HG03342 (cell line): ENCODE data around the gene FCF1.

Experiments used
- ATAC-seq: cut with Tn5 transposase; IDR thresholded peaks from one replicate; pipeline ENCODE4 v1.9.1; 2021; ENCODE audit warnings: mild to moderate bottlenecking, moderate library complexity; ENCODE audit not compliant: unreplicated experiment

FCF1 gene, protein sequence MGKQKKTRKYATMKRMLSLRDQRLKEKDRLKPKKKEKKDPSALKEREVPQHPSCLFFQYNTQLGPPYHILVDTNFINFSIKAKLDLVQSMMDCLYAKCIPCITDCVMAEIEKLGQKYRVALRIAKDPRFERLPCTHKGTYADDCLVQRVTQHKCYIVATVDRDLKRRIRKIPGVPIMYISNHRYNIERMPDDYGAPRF

DNA sequence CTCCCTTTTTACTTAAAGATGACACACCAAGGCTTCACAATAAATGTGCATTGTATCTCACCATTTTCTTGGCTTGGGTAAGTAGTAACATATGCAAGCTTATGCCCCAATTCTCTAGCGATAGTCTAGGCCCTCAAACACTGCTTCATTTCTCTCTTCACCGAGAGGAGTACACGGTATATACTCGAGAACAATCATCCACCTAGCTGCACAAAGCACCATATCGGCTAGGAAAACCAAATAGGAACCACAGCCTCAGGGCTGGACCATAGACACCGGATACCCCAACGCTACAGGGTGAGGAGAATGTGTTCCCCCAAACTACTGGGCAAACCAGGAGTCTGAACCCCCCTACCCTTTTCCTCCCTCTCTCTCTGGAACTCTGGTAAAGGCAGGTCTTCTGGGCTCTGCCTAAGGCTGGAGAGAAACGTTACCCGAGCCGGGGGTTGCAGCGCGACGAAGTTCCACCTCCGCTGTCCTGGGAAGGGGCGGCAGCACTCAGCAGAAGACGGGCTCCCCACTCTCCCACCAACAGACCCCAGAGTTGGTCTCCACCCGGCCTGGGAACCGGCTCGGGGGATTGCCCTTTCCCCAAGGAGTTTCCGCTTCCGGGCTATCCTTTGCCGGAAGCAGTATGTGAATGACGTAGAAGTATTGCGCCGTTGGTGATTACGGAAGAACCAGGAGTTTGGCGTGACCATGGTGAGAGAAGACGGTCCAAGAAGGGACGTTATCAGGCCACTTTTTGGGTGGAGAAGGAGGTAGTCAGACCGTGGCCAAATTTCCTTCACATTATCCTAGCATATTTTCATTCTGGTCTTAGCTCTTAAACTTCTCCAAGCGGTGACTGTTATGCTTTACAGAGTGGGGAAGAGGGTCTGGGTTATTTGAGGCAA lies at the start of gene FCF1, which contains the start of gene AREL1:
Gene FCF1 (plus strand): TSS at position 646 of the 896 bp plus-strand sequence. CDS start 54 bp downstream, at position 700.
Gene AREL1 (minus strand): TSS at position 582 of the 896 bp plus-strand sequence. CDS start 27,465 bp downstream, outside the sequence.
- peak; percentile 95 for ATAC-seq

DNA sequence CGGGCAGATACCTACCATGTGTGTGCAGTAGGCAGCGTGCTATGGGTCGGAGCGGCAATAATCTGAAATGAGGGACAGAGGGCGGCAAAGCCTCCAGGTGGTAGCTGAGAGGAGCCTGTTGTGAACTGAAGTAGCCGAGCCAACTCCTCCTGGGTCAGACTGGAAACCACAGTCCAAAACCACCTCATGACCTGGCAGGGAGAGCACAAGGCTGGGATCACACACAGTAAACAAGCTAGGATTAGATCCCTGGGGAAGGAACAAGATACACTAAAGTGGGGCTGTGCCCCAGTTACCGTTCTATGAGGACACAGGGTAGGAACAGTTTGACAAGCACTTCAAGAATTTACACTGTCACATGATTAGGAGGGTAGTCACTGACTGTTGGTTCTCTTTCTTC lies 49.1 kb upstream of the FCF1 start:
- no peak for ATAC-seq

DNA sequence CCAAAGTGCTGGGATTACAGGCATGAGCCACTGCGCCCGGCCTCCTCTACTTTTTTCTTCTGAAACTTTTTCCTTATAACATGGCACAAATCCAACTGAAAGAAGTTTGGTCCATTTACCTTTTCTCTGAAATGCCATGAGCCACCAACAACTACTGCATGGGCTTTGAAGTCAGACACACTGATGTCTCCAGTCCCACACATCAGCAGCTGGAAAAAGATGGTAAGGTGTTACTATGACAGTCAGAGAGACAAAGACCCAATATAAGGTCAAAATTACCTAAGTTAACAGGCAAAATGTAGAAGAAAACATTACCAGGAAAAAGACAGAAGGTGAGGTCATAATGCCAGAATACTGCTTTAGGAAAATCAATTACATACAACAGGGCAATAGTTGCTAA lies 48.2 kb upstream of the FCF1 start:
- no peak for ATAC-seq

DNA sequence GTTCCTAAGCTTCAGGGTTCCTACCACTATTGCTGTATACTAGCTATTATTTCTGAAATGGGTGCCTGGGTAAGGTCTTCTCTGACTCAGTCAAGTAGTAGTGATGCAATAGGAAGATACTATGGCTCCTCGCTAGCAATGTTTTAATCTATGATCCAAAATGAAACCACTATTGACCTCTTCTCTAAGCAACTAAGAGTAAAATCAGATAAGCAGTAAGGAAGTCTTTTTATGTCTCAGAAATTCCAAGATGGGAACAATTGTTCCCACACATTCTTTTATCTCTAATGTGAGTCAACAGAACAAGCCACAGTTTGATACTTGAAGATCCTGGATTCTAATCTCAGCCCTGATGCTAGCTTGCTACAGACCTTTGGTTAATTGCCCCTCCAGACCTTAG lies 45.2 kb upstream of the FCF1 start:
- ATAC-seq = no peak

DNA sequence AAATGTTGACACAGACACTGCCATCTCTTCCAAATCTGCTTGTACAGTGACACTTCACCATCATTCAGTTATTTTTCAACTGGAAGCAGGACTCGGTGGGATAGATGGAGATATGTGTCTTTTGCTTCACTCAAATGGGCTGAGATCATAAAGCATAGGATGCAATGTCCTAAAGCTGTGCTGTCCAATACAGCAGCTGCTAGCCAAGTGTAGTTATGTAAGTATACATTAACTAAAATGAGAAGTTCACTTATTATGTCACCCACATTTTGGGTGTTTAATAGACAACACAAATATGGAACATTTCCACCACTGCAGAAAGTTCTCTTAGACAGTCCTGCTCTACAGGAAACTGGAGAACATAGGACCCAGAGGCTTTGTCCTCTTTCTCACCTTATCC lies 43.7 kb upstream of the FCF1 start:
- no peak for ATAC-seq

DNA sequence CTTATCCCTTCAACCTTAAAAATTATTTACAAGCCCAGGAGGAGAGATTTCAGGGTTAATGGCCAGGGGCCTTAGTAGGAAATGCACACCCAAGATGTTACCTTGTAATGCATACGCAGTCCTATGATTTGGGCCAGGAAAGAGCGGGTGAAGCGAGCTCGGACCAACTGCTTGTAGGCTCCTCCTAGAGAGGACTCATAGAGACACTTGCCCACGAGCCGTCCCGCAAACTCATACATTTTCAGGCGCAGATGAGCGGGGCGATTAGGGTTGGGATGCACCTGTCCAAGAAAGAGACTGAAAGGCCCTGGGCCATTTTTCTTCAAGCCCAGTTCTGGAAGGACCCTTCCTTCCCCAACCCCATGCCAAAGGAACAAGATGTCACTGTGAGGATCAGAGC lies 43.1 kb upstream of the FCF1 start:
- ATAC-seq = no peak

DNA sequence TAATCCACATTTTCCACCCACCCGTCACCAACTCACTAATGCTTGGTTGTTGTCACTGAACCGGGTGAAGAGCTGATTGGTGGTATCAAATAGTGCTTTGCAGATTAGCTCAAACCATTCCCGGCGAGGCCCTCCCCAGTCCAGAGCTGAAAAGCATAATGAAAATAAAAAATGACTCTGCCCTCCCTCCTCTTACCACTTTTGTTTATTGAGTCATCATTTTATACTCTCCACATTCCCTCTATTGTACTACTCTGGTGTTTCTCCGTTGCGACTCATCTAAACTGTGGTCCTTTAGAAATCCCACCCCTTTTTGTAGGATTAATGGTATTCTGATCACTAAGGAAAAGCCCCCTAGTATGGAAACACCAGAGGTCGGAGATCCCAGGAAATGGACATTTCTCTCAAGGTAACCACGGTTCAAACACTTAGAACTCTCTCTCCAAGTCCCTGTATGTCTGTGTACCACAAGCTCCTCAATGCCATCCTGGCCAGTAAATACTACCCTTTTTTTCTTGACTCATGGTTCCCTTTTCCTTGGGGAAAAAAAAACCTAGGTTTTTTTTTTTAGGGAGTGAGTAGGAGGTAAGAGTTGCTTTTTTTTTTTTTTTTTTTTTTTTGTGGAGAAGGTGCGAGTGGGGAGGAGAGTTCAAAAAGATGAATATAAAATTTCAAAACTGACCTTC lies 42.1 kb upstream of the FCF1 start:
- ATAC-seq = no peak

DNA sequence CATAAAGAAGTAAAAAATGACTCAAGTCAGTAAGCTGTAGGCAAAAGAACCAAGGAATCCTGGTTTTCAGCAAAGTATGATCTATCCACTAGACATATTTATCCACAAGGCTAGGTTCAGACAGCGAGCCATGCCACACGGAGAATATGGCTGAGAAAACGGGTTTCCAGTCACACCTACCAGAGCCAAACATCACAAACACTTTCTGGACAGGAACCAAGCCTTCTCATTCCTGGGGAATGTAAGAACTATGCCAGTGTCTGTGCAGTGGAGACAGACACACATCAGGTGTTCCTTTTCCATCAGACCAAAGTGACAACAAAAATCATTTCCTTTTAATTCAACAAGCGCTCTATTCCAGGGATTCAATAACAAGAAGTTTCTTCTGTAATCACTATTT lies 41.2 kb upstream of the FCF1 start:
- ATAC-seq = no peak

DNA sequence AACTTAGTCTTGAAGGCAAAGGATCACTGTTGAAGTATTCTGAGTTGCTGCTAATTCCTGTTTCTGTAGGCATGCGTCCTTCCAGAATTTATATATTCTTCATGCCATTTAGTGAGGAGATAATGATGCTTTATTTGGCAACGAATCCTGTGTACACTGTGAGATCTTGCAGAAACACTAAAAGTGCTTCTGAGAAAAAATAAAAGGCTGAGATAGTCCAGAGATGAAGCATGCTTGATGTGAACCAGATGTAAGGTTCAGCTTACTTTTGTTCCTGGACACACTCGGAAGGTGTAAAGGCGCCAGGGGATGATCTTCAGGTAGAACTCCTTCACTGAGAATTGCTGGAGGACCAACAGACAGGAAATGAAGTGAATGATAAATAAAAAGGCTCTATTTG lies 39.2 kb upstream of the FCF1 start:
- ATAC-seq = no peak

DNA sequence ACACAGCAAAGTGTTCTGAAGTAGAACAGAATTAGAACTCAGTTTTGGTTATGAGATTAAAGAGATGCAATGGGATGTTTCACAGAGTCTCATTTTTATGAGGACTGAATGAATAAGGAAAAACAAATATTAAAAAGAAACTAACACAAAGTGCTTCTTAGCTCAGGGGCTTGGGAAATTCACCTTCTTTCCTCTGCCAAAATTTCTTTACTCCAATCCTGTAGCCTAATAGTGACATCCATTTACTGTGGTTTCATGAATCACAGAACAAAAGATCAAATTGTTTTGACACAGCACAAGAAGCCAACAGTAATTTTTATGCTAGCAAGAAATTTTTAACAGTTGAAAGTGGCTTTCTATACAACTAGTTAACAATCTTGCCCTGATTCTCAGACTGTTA lies 37.7 kb upstream of the FCF1 start:
- no peak for ATAC-seq

DNA sequence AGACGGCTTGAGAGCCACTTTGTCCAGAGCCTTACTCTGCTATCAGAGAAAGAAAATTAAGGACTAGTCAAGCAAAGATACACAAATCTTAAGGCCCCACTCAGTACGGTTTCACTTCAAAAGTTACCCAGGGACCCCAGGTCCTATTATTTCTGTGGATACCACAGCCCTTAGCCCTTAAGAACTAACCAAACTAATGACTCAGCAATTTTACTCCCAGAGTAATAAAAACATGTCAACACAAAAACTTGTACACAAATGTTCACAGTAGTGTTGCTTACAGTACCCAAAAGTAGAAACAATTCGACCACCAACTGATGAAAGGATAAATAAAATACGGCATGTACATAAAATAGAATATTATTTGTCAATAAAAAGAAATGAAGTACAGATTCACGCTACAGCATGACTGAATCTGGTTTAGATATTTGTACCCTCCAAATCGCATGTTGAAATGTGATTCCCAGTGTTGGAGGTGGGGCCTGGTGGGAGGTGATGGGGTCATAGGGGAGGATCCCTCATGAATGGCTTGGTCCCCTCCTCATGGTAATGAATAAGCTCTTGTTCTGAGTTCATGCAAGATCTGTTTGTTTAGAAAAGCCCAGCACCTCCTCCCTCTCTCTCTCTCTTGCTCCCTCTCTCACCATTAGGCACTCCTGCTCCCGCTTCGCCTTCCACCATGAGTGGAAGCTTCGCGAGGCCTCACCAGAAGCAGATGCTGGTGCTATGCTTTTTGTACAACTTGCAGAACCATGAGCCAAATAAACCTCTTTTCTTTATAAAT lies 30.6 kb upstream of the FCF1 start:
- ATAC-seq = no peak

DNA sequence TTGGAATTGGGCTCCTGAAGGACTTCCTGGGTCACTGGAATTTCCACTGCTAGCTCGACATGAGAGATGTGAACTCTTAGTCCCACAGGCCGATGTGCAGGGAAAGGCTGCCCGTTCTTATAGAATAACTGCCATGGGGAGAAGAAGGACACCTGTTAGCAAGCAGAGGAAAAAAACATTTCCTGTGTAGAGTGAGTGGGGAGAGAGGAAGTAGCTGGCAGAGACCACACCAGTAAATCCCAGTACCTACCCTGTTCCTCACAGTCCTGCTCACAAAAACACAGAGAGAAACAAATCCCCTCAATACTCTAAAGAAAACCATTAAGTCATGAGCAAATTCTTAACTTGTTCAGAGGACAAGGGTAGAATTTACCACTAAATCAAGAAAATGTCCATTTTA lies 29.5 kb upstream of the FCF1 start:
- no peak for ATAC-seq

DNA sequence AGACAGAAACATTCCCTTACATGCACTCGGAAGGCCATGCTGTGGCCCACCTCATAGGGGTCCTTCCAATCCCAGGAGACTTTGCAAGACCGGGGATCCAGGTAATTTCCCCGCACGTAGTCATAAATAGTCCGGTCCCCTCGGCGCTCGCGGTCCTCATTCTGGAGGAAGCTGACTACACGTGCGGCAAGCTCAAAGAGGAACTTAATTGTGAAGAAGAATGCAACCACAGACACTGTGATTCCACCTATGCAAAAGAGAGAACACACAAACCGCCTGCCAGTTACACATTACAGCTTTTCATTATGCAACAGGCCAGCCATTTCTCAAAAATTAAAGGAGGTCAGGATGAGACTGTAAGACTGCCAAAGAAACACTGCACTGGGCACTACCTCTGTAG lies 28.5 kb upstream of the FCF1 start:
- no peak for ATAC-seq

DNA sequence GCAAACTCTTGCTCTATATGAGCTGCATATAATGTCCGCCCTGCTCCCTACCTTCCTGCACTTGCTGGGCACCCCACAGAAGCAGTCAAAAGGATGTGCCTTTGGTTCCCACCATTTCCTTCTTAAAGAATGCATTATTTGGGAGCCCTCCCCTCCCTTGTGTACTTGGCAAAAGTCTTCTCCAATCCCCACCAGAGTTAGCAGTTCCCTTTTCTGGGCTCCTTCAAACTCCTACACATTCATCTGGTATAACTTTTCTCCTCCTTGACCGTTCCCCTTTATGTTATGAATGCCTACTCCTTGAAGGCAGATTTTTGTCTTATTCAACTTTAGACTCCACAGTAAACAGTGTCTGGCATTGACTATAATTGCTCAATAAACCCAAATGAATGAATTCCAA lies 27.9 kb upstream of the FCF1 start:
- no peak for ATAC-seq

DNA sequence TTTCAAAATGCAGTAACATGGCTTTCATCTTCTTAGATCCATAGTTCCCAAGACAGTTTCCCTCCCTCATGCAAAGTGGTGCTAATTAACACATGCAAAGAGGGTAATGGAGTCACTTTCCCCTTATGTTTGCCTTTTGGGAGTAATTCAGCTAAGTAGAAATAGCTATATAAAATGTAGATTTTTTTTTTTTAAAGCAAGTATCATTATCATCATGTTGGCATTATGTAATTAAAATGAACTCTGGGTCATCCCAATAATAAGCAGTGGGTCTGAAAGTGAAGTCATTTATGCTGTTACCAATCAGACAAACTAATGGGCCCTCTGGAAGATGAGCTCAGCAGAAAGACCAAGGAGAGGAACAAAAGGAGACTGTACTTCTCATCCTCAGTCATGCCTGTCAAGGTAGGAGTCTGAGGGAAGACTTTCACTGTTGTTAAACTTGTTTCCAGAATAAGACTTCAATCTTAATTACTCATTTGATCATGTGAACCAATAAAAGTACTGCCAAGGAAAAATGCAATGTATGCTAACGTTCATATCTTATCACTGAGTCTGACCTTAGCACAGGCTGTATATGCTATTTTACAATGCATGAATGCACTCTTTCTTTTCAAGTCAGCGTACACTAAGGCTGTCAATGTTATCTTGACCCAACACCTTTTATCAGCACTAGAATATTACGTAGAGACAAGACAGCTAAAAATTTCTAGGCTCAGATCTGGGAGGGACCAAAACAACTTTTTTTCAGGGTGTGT lies 26.8 kb upstream of the FCF1 start:
- no peak for ATAC-seq

DNA sequence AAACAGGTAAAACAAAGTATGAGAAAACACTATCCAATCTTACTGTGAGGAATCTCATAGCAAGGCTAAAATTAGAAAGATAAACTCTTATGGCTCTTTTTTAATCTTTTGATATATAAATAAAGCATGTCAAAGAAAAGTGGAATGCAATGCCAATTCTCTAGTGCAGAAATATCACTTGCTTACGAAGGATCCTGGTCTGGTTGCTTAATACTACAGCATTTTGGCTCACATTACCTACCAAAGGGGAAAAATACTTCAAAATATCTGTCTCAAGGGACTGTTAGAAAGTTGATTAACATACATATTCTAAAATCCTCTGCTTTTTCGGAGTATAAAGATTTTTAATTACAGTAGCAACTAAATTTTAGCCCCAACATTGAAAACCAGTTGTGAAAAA lies 21.5 kb upstream of the FCF1 start:
- no peak for ATAC-seq

DNA sequence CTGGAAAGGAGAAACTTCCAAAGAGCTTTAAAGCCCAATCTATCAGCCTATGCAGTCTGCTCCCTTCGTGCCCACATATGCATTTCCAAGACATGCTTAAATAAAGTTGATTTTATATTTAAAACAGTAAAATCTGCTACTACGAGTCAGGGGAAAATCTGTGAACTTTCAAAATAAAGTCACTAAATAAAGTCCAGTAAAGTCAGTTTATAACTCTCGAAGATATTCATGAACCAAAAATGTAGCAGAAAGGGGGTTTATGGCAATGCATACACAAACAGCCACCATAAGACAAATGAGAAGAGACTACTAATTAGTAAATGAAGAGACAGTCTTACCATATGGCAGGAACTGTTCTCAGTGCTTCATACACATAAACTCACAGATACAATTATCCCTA lies 19.8 kb upstream of the FCF1 start:
- no peak for ATAC-seq

DNA sequence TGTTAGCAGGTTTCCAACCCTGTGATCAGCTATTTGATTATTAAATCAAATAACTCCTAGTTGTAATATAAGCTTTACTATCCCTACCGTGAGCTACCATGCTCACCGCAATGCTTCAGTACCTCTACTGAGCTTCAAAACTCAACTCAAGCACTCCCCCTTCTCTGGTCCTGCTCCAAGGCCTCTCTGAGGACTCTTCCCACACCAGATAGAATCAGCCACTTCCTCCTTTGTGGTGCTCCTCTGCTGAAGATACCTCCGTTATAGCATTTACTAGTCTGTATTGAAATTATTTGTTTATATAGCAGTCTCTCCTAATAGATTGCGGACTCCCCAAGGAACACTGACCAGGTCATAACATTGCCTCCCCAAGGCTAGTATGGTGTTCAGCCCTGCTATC lies 17.5 kb upstream of the FCF1 start:
- no peak for ATAC-seq

DNA sequence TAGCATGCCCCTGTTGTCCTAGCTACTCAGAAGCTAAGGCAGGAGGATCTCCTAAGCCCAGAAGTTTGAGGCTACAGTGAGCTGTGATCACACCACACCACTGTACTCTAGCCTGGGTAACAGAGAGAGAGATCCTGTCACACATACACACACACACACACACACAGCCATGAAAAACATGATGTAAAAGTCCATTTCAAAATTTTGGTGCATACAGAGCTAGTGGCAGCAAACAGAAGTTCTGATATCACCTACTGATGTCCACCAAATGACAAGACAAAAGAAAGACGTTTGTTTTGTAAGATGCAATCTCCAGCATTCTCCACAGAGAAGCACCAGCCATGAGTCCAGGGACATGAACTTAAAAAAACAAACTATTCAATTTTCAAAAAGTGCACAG lies 15.9 kb upstream of the FCF1 start:
- no peak for ATAC-seq

DNA sequence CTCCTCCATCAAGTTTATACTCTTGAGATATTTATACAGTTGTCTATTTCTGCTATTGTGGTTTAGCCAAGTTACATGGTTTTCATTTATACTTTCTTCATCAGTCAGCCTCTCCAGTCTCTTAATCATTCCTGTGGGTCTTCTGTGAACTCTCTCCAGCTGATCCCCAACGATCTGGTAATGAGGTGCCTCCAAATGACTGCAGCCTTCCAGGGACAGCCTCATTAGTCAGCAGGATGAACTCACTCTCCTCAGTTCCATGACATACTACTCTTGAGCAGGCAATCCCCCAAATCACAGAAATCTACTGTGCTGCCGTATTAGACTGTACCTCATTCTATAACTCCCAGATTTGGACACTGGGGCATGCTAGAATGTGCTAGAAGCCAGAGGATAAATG lies 15.4 kb upstream of the FCF1 start:
- ATAC-seq = no peak
